RCC 7860 (cell line): ENCODE data around the gene METRN.

Experiments
- DNase-seq: peaks from one replicate; pipeline ENCODE4 v3.0.0-alpha.2; 2015; ENCODE audit warnings: low spot score
- FAIRE-seq: peaks from 2 replicates; lab custom pipeline; 2012; peaks lifted over from hg19 to GRCh38; lab: Jason Lieb, UNC

METRN gene

DNA sequence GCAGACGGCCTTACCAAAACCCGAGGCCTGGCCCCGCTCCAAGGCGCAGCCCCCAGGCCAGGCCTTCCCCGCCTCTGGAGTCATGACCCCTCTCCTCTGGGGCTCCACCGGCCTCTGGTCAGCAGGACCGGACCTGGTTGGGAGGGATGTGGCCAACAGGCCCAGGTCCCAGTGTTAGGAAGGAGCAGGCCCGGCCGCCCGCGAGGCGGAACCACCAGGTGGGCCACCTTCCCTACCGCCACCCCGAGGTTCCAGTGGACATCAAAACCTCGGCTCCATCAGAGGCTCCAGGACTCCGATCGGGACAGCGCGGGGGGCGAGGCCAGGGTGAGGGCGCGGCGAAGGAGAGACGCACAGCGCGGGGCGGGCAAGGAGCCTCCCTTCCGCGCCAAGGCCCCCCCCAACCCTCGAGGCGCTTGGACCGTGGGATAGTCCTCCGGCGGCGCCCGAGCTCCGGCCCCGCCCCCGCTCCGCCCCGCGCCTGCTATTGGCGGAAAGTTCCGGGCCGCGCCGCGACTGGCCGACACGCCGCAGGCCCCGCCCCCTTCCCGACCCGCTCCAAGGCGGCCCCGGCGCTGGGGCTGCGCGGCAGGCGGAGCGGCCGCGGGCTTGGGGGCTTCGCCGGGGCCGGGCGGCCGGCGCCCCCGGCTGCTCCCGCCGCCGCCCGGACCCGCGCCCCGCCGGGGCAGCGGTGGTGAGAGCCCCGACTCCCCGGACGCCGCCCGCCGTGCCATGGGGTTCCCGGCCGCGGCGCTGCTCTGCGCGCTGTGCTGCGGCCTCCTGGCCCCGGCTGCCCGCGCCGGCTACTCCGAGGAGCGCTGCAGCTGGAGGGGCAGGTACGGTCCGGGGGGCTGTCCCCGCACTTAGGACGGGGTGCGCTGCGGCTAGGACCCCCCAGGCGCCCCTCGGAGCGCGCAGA lies at the start of gene METRN:
TSS of gene METRN (plus strand) at position 561 of the 919 bp plus-strand sequence. CDS start at position 733, 172 bp downstream.
- FAIRE-seq (no peak), DNase-seq (peak; percentile 71)

DNA sequence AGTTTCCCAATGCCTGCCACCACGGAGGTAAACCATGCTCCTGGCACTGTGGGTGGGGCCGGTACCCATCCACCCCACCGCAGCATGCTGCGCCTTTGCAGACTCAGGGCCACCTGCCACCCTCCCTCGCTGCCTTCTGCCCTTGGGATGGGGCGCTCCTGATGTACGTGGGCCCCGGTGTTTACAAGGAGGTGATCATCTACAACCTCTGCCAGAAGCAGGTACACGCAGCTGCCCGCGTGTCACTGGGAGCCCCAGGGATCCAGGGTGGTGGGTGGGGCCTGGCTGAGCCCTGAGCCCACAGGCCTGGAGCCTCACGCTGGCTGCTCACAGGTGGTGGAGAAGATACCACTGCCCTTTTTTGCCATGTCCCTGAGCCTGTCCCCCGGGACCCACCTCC lies 48.3 kb upstream of the METRN start:
- FAIRE-seq, result no peak
- DNase-seq, result no peak

GRCh38 chr16:667113-667779 lies 47.7 kb upstream of the METRN start:
- FAIRE-seq, result no peak
- no peak for DNase-seq

GRCh38 chr16:667780-668518 lies 47.0 kb upstream of the METRN start, which contains the start of gene RHOT2:
RHOT2 (plus strand) TSS chr16:668132; CDS start chr16:668200, 68 bp downstream.
- FAIRE-seq (no peak), DNase-seq (peak; percentile 81)

DNA sequence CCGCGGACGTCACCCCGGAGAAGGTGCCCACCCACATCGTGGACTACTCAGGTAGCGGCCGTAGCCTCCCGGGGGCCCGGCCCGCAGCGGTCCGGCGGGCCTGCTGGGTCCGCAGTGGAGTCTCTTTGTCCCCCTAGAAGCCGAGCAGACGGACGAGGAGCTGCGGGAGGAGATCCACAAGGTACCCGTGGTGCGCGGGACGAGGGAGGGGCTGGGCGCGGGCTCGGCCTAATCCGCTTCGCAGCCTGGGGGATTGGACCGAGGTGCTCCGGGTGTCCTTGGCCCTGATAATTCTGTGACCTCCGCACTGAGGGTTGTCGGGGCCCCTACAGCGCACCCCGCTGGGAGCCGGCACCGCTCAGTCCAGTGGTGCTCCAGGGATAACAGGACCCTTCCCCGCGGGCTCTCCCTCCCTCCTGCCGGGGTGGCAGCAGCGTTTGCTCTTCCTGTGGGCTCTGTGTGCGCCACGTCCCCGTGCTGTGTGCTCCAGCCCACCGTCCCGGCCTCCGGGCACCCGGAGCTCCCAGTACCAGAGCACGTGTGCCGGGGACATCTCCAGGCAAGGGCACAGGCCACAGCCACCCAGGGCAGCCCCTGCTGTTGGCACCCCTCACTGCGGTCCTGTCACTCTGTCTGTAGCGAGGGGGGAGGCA lies 46.3 kb upstream of the METRN start:
- FAIRE-seq (no peak), DNase-seq (no peak)

- no peak for DNase-seq
- no peak for FAIRE-seq
These were observed 45.3 kb upstream of the METRN start for GRCh38 chr16:669666-670065.

DNA sequence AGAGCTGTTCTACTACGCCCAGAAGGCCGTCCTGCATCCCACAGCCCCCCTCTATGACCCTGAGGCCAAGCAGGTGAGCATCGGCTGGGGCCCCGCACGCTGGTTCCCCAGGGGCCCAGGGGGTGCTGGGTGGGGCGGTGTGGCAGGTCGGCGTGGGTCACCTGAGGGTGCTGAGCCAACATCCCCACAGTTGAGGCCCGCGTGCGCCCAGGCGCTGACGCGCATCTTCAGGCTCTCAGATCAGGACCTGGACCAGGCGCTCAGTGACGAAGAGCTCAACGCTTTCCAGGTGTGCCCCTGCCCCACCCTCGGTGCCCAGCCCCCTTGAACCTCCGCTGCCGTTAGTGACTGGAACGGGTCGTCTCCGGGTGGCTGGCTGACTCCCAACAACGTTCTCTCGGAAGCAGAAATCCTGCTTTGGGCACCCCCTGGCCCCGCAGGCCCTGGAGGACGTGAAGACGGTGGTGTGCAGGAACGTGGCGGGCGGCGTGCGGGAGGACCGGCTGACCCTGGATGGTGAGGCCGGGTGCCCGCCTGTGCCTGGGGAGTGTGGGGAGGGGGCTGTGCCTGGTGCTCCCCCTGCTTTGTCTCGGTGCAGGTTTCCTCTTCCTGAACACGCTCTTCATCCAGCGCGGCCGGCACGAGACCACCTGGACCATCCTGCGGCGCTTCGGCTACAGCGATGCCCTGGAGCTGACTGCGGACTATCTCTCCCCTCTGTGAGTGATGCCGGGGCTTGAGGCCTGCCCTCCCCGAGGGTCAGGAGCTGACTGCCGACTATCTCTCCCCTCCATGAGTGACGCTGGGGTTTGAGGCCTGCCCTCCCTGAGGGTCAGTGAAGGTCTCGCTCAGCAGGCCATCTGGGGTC lies 44.2 kb upstream of the METRN start:
- FAIRE-seq, result no peak

GRCh38 chr16:671353-672131 lies 43.4 kb upstream of the METRN start:
- no peak for DNase-seq
- no peak for FAIRE-seq

More for the DNA sequence above, 44.2 kb upstream of the METRN start:
- no peak for DNase-seq

GRCh38 chr16:672371-672770 lies 42.5 kb upstream of the METRN start:
- FAIRE-seq (no peak), DNase-seq (no peak)

DNA sequence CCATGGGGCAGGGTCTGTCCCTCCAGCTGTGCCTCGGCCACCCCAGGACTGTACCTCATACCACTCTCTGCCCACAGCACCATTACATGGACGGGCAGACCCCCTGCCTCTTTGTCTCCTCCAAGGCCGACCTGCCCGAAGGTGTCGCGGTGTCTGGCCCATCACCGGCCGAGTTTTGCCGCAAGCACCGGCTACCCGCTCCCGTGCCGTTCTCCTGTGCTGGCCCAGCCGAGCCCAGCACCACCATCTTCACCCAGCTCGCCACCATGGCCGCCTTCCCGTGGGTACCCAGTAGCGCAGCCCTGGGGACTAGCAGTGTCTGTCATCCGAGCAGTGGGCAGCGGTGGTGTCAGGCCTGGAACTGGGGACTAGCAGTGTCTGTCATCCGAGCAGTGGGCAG lies 42.1 kb upstream of the METRN start:
- FAIRE-seq (no peak), DNase-seq (no peak)

DNA sequence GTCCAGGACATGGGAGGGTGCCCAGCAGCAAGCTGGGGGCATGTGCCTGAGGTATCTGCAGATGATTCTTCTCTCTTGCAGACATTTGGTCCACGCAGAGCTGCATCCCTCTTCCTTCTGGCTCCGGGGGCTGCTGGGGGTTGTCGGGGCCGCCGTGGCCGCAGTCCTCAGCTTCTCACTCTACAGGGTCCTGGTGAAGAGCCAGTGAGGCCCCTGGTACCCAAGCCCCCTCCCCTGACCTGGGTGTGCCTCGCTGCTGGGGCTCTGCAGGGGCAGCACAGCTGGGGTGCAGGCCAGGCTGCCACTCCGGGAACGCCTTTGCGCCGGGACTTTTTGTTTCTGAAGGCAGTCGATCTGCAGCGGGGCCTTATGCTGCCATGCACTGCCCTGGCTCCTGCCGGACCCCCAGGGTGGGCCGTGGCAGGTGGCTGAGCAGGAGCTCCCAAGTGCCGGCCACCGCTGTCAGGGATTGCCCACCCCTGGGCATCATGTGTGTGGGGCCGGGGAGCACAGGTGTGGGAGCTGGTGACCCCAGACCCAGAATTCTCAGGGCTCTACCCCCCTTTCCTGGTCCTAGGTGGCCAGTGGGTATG lies 41.4 kb upstream of the METRN start:
- FAIRE-seq, result no peak

GRCh38 chr16:674214-674881 lies 40.6 kb upstream of the METRN start:
- FAIRE-seq, result no peak
- DNase-seq, result no peak

More for the DNA sequence above, 41.4 kb upstream of the METRN start:
- DNase-seq, result no peak

DNA sequence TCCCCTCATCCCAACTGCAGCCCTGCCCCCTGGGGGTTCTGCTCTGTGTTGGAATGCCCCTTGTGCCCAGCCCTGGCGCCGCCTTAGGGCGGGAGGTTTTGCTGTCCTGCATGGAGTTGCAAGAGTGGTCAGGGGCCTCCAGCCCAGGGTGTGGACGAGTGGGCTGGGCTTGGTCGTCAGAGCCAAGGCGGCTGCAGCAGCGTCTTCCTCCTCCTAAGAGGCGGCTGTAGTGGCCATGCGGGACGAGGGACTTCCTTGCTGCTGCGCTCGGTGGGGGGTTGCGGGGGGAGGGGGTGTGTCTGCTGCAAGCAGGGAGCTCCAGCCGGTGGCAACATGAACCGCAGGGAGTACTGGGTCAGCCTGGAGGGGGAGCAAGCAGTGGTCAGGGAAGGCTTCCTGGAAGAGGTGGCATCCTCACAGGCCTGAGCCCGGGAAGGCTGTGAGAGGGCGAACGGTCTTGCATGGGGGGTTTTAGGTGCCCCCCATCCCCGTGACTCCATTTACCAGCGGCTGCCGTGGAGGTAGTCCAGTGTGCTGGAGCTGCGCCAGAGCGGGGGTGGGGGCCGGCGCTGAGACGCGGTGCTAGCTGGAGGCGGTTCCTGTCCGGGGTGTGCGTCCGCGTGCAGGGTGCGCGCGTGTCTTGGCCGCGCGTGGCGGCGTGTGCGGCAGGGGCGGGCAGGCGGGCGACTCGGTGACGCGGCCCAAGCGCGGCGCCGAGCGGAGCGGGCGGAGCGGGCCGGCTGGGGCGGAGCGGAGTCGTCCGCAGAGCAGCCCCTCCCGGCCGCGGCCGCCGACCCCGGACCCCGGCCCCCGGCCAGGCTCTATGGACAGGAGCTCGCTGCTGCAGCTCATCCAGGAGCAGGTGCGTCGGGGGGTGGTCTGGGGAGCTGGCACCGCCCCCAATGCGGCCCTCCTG lies 39.7 kb upstream of the METRN start, which contains the start of gene RHBDL1:
TSS of gene RHBDL1 (plus strand) at position 704 of the 916 bp plus-strand sequence. CDS start at position 824, 120 bp downstream.
- DNase-seq (no peak), FAIRE-seq (no peak)

DNA sequence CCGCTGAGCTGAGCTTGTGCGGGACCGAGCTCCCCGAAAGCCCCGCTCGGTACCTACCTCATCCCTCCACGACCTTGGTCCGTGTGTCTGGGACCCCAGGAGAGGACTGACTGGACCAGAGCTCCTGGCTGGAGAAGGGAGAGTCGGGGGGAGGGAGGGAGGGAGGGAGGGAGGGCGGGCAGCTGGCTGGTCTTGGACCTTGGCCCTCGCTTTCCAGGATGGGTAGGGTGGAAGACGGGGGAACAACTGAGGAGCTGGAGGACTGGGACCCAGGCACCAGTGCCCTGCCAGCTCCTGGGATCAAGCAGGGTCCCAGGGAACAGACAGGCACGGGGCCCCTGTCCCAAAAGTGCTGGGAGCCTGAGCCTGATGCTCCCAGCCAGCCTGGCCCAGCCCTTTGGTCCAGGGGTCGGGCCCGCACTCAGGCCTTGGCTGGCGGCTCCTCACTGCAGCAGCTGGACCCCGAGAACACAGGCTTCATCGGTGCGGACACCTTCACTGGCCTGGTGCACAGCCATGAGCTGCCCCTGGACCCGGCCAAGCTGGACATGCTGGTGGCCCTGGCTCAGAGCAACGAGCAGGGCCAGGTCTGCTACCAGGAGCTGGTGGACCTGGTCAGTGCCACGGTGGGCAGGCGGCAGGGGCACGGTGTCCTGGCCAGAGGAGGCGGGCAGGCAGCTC lies 38.9 kb upstream of the METRN start:
- FAIRE-seq (no peak), DNase-seq (no peak)

DNA sequence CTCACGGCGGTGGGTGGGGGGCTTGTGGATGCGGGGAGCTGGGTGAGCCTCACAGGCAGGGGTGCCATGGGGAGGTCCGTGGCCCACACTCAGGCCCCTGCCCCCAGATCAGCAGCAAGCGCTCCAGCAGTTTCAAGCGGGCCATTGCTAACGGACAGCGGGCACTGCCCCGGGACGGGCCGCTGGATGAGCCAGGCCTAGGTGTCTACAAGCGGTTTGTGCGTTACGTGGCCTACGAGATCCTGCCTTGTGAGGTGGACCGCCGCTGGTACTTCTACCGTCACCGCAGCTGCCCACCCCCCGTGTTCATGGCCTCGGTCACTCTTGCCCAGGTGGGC lies 38.4 kb upstream of the METRN start:
- no peak for DNase-seq
- no peak for FAIRE-seq

- FAIRE-seq, result no peak
- DNase-seq, result no peak
These were observed 38.0 kb upstream of the METRN start for GRCh38 chr16:676913-677312.
